NCI-H146 treated with DMSO at 0.1 percent for 48 hours (cell line): ENCODE measurements around the gene CUL4A.
A peak's percentile ranks its signal among the peaks of the same experiment; 100 is the strongest.

Experiments
- DNase-seq: peaks from one replicate; lab custom pipeline; 2025; ENCODE audit not compliant: unreplicated experiment; lab: John Stamatoyannopoulos, UW

Gene CUL4A

DNA sequence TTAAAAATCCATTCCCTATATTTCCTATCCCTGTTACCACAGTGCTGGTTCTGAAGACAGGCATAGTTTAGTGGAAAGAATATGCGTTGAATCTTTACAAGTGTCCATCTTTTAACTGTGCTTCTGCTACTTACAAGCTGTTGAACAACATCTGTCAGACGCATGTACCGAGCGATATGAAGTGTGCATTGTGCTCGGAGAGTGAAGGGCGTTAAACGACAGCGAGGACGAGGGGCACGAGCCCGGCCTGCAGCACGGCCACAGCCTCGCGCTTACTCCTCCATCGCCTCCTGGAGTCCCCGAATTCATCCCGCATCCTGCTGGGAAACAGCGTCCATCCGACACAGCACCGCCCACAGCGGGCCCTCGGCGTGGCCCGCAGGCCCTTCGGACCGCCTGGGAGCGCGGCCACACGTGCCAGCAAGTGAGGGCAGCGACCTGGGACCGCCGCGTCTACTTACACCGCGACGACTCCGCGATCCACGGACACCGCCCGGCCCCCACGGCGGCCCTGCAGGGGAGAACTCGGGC, 1.5 kb upstream of the CUL4A start:
- peak; percentile 39 for DNase-seq

DNA sequence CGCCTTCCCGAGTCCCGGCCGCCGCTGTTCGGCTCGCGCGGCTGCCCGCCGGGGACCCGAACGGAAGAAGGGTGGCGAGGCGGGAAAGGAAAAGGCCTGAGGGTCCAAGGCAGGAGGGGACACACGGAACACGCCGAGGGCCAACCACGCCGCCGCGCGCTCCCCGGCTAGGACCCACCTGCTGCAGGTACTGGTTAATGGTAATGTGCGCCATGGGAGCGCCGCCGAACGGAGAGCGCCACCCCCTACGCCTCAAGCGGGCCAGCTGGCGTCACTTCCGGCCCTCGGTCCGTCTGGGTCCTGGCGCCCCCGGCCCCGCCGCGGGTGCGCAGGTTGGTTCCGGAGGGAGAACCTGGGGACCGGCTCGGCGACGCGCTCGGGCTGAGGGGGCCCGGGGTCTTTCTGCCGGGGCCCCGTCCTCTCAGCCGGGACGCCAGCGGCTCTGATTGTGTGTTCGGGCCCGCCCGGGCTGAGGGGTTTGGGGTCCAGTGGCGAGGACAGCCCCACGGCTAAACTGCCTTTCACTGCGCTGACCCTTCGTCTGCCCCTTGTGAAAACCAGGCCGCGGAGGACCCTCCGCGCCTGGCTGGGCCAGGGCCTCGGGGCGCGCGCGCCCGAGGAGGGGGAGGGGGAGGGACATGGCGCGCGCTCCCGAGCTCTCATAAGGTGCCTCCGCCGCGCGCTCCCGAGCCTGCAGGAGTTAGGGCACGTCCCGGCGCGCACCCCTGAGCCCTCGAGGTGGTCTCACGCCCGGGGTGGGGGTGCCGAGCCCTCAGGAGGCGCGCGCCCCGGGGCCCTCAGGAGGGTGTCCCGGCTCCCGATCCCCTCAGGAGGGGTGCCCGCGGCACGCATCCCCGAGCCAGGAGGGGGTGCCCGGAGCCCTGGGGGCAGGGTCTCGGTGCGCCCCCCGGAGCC, 735 bp upstream of the CUL4A start, which contains the start of gene PCID2:
Gene PCID2, minus strand, starts transcription at position 249 of the 915 bp plus-strand sequence. Its CDS starts 35 bp downstream, at position 214.
- DNase-seq, result peak; percentile 74

DNA sequence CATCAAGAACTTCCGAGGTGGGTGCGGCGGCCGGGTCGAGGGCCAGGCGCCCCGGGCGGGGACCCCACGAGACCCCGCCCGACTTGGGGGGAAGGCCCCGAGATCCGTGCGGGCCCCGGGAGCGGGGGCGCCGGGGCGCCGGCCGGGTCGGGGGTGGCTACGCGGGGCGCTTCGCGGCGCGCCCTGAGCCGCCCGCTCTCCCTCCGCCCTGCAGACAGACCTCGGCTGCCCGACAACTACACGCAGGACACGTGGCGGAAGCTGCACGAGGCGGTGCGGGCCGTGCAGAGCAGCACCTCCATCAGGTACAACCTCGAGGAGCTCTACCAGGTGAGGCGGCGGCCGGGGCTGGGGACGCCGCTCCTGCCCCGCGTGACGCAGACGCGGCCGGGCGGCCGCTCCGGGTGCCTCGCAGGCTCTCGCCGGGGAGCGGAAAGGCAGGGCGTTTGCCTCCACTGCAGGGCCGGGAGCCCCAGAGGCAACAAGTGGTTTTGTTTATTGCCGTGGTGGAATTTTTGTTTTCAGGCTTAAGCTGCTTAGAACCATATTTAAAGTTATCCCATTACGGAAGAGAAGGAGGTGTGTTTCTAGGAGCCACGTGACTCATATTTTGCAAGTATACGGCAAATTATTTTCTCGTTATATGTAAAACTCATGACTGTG, 477 bp downstream of the CUL4A start:
- DNase-seq, result peak; percentile 18

DNA sequence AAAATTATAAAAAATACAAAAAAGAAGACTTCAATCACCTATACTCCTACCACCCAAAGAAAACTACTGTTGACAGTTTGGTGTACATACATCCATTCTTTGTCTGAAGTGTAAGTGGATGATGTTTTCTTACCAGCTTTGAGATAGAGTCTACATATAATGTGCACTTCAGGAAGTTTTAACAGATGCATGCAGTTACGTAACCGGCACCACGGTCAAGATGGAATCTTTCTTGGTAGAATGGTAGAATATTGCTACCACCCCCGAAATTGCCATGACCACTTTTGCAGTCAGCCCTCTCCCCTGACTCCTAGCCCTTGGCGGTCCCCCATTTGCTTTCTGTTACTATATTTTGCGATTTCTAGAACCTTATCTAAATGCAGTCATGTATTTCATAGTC, 1.4 kb downstream of the CUL4A start:
- no peak for DNase-seq

DNA sequence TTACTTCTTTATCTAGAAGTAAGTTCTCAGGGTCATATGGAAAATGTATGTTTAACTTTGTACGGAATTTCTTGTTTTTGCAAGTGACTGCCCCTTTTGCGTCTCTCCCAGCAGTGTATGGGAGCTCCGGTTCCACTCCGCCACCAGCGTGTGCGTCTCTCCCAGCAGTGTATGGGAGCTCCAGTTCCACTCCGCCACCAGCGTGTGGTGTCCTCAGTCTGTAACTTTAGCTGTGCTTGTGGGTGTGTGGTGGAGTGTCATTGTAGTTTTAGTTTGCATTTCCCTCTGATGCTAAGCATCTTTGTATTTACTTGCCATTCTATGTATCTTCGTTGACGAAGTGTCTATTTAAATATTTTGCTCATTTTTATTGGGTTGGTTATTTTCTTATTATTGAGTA, 2.4 kb downstream of the CUL4A start:
- no peak for DNase-seq

DNA sequence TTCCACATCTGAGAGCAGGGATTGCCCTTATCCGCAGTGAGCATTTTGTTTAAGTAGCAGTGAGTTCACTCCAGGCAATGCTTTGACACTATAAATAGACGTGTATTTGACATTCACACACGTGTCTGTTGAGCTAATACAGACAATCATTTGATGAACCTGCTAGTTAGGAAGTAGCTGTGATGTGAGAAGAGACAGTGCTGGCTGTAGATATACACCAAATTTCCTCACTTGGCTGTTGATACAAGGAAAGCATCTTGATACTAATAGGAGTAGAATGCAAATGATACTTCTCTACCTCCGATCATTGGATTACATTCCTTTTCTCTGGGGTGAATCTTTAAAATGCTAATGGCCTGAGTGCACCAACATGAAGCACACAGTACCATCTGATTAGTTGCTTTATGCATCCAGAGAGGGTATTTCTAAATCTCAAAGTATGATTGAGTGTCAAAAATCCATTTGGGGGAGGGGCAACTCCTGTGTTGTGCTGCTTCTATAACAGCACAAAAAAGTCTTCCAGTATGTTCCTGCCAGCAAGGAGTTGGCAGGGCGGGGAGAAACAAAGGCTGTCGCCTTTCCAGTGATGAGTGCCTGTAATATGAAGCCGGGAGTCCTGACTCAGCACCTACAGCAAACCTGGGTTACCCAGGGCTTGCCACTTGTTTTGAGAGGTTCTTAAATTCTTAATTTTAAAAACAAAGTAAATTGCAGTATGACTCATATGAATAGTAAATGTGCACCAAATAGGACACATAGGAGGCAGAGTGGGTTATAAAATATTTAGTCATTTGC, 7.0 kb downstream of the CUL4A start:
- no peak for DNase-seq

DNA sequence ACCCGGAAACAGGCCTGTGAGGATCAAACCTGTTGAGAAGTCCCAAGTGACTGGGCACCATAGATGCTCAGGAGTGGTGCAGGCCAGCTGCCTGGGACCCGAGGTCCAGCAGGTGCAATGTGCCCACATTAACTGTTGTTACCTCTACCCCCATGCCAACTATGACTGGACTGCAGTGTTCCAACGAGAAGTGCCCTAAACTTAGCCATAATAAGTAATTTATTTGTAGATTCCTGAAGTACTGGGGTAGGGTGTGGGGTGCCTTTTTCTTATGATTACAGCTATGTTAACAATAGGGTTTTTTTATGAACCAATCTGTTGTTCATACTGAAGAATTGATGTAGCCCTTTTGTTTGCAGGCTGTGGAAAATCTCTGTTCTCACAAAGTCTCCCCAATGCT, 9.2 kb downstream of the CUL4A start:
- no peak for DNase-seq

DNA sequence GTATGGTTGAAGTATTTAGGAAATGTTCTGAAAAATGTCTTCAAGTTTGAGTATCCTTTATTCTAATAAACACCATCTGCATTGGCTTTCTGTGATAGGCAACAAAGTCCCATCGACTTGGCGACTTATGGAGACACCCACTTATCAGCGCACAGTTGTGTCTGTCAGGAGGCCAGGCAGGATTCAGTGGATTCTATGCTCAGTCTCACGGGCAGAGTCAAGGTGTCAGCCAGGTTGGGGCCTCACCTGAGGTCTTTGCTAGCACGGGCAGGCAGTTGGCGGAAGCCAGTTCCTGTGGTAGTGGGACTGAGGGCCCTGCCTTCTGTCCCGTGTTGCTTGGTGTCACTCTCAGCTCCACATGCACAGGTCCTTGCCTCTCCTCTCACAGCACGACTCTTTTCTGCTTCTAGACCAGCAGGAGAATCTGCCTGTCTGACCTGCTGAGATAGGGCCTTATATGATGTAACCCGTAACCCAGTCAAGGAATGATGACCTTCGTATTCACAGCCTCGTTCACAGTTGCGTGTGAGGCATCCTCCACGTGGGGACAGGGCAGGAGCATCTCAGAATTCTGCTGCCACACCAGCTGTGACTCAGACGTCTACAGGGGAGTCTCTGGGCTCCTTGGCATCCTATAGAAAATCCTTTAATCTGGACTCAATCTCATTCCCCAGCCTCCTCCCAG, 10.0 kb downstream of the CUL4A start:
- DNase-seq, result no peak

DNA sequence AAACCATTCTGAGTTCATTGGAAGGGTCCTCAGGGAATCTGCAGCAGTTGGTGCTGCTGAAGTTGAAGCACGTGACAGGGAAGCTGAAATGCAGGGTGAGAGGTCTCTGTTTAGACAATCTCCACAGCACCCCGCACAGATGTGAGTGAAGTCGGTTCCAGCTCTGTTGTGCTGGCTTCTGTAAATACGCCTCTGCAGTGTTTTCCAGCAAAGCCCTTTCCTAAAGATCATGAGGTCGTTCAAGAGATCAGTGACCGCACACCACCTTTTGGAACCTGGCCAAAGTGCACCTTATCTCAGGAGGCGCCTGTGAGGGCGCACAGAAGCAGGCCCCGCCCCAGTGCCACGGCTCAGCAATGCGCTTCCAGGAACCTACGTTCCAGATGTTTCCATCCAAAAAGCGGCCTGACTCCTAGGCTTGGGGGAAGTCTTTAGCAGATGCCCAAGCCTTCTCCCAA, 10.8 kb downstream of the CUL4A start:
- DNase-seq, result no peak

DNA sequence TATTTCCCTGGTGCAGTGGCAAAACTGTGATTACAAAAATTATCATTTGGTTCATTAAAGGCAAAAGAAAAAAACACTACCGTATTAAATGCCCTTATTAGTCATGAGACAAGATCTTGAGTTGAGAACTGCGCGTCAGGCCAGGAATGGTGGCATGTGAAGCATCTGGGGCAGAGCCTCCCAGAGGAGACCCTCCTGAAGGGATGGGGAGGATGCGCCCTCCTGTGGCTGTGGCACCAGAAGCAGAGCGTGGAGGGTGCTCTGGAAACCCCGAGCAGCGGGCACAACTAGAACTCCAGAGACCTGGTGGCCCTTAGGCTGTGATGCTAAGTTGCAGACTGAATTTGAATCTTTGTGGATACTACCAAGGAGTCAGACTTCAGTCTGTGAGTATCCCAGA, 11.5 kb downstream of the CUL4A start:
- DNase-seq, result no peak

DNA sequence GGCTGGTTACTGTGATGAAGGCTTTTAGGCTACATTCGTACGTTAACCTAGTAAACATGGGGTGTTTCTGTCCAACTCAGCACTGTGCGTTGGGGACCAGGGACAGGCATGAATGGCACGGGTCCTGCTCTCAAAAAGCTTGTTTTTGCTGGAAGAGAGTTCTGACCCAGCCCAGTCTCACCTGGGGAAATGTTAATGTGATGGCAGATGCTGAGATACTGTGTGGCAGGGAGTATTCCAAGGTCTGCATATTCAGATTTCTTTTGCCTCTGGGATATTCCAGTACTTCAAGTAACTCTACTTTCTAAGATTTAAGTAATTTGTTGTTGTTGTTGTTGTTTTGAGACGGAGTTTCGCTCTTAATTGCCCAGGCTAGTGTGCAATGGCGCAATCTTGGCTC, 13.7 kb downstream of the CUL4A start:
- no peak for DNase-seq

DNA sequence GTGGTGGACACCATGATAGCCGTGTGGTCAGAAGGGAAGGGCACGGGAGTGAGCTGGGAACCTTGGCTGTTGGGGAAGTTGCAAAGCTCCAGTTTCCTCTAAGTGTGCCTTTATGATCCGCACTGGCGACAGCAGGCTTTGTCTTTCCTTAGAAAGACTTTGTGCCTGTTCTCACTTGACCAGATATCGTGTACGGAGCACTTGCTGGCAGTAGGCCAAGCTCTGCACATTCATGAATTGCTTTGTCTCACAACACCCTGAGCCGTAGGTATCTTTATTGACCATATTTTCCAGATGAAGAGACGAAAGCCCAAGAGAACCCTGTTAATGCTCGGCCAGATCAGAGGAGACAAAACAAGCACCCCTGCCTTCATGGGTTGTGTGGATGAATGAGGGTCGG, 15.1 kb downstream of the CUL4A start:
- DNase-seq, result no peak

DNA sequence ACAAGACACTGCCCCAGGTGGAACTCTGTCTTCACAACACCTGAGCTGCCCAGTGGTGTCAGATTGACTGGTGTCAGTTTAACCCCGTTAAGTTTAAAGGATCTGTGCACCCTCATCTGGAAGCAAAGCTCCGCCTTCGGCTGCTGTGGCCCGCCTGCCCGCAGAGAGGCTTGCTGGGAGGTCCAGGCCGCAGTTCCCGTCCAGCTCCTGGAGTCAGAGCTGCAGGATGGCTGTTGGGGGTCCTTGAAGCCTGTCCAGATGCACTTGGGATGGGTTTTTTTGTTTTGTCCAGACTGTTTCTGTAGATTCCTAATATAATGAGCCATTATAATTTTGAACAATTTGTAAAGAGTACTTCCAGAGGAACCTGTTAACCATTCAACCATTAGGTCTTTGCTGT, 16.1 kb downstream of the CUL4A start:
- DNase-seq, result no peak

DNA sequence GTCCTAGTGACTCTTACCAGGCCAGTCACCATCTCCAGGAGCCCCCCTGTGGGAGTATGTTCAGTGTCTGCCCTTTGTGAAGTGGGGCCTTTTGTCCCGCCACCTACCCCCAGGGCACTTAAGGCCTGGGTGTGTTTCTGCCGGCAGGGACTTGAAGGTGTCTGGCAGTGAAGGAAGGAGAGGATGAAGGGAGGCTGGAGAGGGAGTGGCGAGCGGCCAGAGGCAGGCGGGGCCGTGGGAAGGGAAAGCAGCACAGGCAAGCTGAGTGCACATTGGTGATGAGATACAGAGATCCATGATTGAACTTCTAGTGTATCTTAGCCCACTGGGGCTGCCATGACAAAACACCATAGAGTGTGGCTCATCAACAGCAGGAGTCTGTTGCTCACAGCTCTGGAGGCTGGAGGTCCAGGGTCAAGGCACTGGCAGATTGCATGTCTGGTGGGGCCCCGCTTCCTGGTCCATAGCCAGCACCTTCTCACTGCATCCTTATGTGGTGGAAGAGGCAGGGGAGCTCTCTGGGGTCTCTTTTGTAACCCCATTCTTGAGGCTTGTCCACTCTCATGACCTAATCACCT, 17.5 kb downstream of the CUL4A start:
- DNase-seq, result no peak

DNA sequence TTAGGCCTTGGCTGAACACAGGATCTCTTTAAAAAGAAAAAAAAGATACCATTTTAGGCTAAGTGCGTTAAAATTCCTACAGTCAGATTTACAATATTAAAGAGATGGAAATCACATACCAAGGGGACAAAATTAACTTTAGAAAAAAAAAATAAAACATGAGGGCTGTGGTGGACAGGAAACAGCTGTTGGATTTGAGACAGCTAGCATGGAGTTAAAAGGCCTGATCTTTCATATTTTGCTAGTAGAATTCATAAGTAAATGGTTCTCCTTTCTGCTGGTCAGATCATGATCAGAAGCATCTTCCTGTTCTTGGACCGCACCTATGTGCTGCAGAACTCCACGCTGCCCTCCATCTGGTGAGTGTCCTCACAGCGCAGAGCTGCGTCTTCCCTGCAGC, 19.7 kb downstream of the CUL4A start:
- no peak for DNase-seq

DNA sequence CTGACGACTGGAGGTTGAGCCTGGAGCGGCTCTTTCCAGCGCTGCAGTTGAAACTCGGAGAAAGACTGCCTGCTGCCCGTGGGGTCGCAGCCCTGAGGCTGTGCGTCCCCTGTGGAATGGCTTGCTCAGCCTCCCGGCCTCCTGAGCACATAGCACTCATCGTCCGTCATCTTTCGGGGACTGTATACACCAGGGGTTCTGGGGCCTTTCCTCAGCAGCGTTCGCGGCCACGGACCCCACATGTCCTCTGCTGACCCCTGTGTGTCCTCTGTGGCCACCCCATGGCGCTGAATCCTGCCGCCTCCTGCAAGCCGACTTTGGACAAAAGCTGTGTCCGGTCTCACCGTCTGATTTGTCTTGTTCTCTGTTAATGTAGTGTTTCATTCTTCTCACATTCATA, 20.4 kb downstream of the CUL4A start:
- no peak for DNase-seq

DNA sequence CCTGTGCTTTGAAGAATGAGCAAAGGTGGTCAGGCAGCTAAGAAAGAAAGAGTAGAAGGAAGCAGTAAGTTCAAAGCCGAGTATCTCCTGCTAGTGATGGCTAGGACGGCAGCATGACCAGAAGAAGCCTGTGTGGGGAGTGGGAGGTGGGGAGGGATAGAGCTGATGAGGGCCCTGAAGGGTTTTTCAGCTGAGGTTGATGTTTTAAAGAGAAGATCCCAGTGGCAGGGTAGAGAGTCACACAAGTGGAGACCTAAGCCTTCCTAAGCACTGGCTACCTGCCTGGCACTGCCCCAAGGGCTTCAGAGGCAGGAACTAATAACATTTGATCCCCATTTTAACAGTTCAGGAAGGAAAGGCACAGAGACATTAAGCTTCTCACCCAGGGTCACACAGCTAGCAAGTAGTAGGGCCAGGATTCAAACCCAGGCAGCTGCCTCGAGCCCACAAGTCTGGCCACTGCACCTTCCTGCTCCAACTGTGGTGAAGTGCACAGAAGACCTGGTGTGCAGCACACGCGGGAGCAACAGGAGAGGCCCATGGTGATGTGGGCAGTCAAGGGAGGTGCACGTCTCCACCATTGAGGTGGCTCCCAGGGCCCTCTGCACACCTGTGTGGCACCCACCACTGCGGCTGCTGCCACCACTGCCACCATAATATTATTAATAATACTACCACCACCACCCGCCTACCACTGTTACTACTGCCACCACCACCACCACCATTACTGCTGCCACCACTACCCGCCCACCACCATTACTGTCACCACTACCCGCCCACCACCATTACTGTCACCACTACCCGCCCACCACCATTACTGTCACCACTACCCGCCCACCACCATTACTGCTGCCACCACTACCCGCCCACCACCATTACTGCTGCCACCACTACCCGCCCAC, 22.1 kb downstream of the CUL4A start:
- no peak for DNase-seq

DNA sequence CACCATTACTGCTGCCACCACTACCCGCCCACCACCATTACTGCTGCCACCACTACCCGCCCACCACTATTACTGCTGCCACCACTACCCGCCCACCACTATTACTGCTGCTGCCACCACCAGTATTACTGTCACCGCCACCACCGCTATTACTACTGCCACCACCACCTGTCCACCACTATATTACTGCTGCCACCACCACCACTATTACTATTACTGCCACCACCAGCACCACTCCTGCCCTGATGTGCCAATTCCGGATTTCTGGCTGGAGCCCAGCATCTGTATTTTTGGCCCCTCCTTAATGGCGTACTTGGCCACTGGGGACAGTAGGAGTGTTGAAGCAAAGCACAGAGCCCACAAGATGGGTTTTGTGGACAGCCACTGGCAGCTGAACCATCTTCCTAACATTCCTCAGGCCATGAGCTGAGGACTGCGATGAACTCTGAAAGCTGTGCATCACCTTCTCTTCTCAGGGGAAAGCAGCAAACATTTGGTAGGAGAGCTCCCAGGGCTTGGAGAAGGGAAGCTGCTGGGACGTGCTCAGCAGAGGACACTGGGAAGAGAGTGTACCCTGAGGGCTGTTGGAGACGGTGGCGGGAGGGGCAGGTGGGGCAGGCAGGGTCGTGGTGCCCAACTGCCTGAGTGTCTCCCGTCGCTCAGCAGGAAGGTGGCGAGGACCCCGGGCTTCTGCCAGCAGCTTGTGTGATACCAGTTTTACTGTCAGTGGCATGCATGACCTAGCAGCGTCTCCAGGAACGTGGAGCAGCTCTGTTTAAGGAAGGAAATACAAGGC, 23.0 kb downstream of the CUL4A start:
- no peak for DNase-seq
